Heart right ventricle (tissue), 16 donors: ENCODE measurements around the gene GRK5. TPM values are rescaled to one million over a fixed set of nuclear protein-coding genes. Genes with fewer than 3 reads are reported as not detected.

Experiments used
- ATAC-seq, 8 donors: fragments of 200-7000 bp; cut with Tn5 transposase; one replicate each; pipeline ENCODE4 v1.9.1; 2020; ENCODE audit warnings: mild to moderate bottlenecking in 8 of 8, moderate library complexity in 8 of 8, moderate number of reproducible peaks in 1 of 8
- DNase-seq, 2 donors: peaks; one replicate each; pipeline ENCODE4 v3.0.0-alpha.2; 2020
- H3K27ac ChIP-seq, 10 donors: fragments of 200-600 bp; sonication (generic) in 2 of 10; one replicate each; pipeline versions ENCODE4 v1.5.0 to v1.8.0; 2020 to 2022; ENCODE audit warnings: mild to moderate bottlenecking in 3 of 10
- H3K27me3 ChIP-seq, 7 donors: fragments of 200-600 bp; one replicate each; pipeline ENCODE4 v1.8.0; 2021 to 2022; ENCODE audit warnings: mild to moderate bottlenecking in 2 of 7
- H3K36me3 ChIP-seq, 9 donors: fragments of 200-600 bp; sonication (generic) in 1 of 9; one replicate each; pipeline versions ENCODE4 v1.5.0 to v1.8.0; 2020 to 2022; ENCODE audit warnings: mild to moderate bottlenecking in 2 of 9
- H3K4me1 ChIP-seq, 9 donors: fragments of 200-600 bp; sonication (generic) in 1 of 9; one replicate each; pipeline versions ENCODE4 v1.5.0 to v1.8.0; 2020 to 2022; ENCODE audit warnings: mild to moderate bottlenecking in 4 of 9
- H3K4me3 ChIP-seq, 10 donors: fragments of 200-600 bp; sonication (generic) in 2 of 10; one replicate each; pipeline versions ENCODE4 v1.5.0 to v1.8.0; 2020 to 2022; ENCODE audit warnings: mild to moderate bottlenecking in 7 of 10, moderate library complexity in 2 of 10
- H3K9me3 ChIP-seq, 11 donors: fragments of 200-600 bp in 10 of 11; sonication (generic) in 2 of 11; one replicate each; pipeline versions ENCODE4 v1.5.0 to v1.8.0; 2013 to 2022; ENCODE audit warnings: mild to moderate bottlenecking in 2 of 11, control low read depth in 1 of 11, moderate library complexity in 1 of 11
- CTCF ChIP-seq, 9 donors: fragments of 200-600 bp; sonication (generic) in 2 of 9; IDR thresholded peaks; one replicate each; pipeline versions ENCODE4 v1.5.0 to v1.8.0; 2021 to 2022; ENCODE audit warnings: antibody characterized with exemption in 9 of 9, mild to moderate bottlenecking in 5 of 9, moderate library complexity in 1 of 9
- WGBS, 2 donors: extraction: QIAGEN DNeasy Blood & Tissue Kit; methylation state at CpG; one replicate each; pipeline ENCODE4 v1.1.7; 2013; ENCODE audit warnings: inconsistent platforms in 1 of 2; 5-methylcytosine and 5-hydroxymethylcytosine counted together
- intact Hi-C, 10 donors: fragments of 100-400 bp; cut with DNase I; formaldehyde crosslinking; loops; one replicate each; pipeline versions ENCODE4 v1.11.1 to v1.14.2; 2022
- polyA plus RNA-seq, 2 donors: library from polyadenylated mRNA; stranded (reverse); fragments of 200-250 nt; gene quantifications; one replicate each; pipeline ENCODE4 v1.2.3, GENCODE V29; 2013
- total RNA-seq, 10 donors: library from RNA; stranded (reverse); fragmentation: NEBNext Ultra II Directional in 3 of 10; extraction: Animal tissue kit (Norgen Biotek cat#: 25700) in 3 of 10; gene quantifications; one replicate each; pipeline versions ENCODE4 v1.2.1 to v1.2.4, GENCODE V29; 2021 to 2023
- donor health status: Arrhythmogenic right ventricular cardiomyopathy.
- donor health status: ischemic (EF 13 %, LVEDD 7.1; RV severe dilation, severe dysfunction).
- donor health status: healthy with polysubstance abuse.
- donor health status: DM: no; HTN: yes; CAD: no.
- donor health status: DM: no; HTN: no; CAD: no.
- donor health status: ischemic (EF 25% LVEDD 6.9; RV normal size, moderate dysfunction).
- donor health status: ischemic (EF 25% LVEDD 5.7; RV mildly dilated, moderate dysfunction).
- donor health status: healthy.
- donor health status: DM: yes; HTN: yes; CAD: no.
- donor health status: Ischemic cardiomyopathy.
- donor health status: ischemic (EF 35%, LVEDD 5.7; RV mildly dilated, moderate dysfunction).
- donor health status: nonischemic (EF 11% LVEDD 7.7; RV severe dilation, severe dysfunction).
- donor health status: DM: yes; HTN: yes; CAD: no.
- donor health status: PGD.
- donor health status: ischemic (EF 29% LVEDD 5.4; RV normal size, mild dysfunction).
- donor health status: nonischemic (EF 23%, LVEDD 6.1; RV moderate dilation, normal function).

The GRK5 gene
- total and polyA plus RNA-seq, 12 donors, result 11.8 to 80.5 (median 26.6) TPM

- H3K27me3 ChIP-seq, result no peaks in the 10 kb centered on the region
- H3K9me3 ChIP-seq, result no peaks in the 10 kb centered on the region
- H3K4me3 ChIP-seq, result no peak overlapping the region
- no peak for TF ChIP-seq CTCF (IDR thresholded peaks at IDR 0.05)
- H3K36me3 ChIP-seq, result peaks cover 0 to 96% (median 16%) of the 10 kb centered on the region in 9 donors
- intact Hi-C loops, result no loop called here
- DNase-seq, result no peak
- peak overlapping the region in 1 of 10 donors; percentile 31 for H3K27ac ChIP-seq
- H3K4me1 ChIP-seq, result peaks cover 0 to 16% (median 0%) of the 10 kb centered on the region in 9 donors
- ATAC-seq, result no peak
- 77 to 83% methylated on average over 16 of the region's 16 CpGs for WGBS, 2 donors
Observed at GRCh38 chr10:119450606-119451299, 243.4 kb downstream of the GRK5 start.

GRCh38 chr10:119451300-119451896, 244.0 kb downstream of the GRK5 start:
- WGBS, 2 donors, result 91 to 95% methylated on average over 16 of the region's 16 CpGs
- peaks cover 0 to 13% (median 0%) of the 10 kb centered on the region in 9 donors for H3K4me1 ChIP-seq
- intact Hi-C loops, result no loop called here
- H3K27ac ChIP-seq, result no peak overlapping the region
- ATAC-seq (no peak), DNase-seq (no peak)
- no peaks in the 10 kb centered on the region for H3K9me3 ChIP-seq
- peaks cover 0 to 97% (median 16%) of the 10 kb centered on the region in 9 donors for H3K36me3 ChIP-seq
- no peak overlapping the region for H3K4me3 ChIP-seq
- TF ChIP-seq CTCF (IDR thresholded peaks at IDR 0.05), result no peak
- no peaks in the 10 kb centered on the region for H3K27me3 ChIP-seq

- intact Hi-C loops, result no loop called here
- Histone ChIP-seq H3K4me1 (peaks cover 0 to 13% (median 0%) of the 10 kb centered on the region in 9 donors), H3K27ac (no peak overlapping the region), H3K4me3 (no peak overlapping the region), H3K27me3 (no peaks in the 10 kb centered on the region), H3K36me3 (peaks cover 0 to 97% (median 16%) of the 10 kb centered on the region in 9 donors), H3K9me3 (no peaks in the 10 kb centered on the region)
- DNase-seq, result no peak
- 93 to 95% methylated on average over 14 of the region's 14 CpGs for WGBS, 2 donors
- no peak for TF ChIP-seq CTCF (IDR thresholded peaks at IDR 0.05)
- ATAC-seq, result peak in 1 of 8 donors; percentile 11
Observed at GRCh38 chr10:119452396-119452795, 245.0 kb downstream of the GRK5 start.

- Histone ChIP-seq H3K4me3 (no peak overlapping the region), H3K27me3 (no peaks in the 10 kb centered on the region), H3K4me1 (peaks cover 0 to 13% (median 0%) of the 10 kb centered on the region in 9 donors), H3K27ac (no peak overlapping the region), H3K36me3 (peaks cover 0 to 93% (median 15%) of the 10 kb centered on the region in 9 donors), H3K9me3 (no peaks in the 10 kb centered on the region)
- DNase-seq, result no peak
- TF ChIP-seq CTCF (IDR thresholded peaks at IDR 0.05), result no peak
- intact Hi-C loops, result no loop called here
- 88 to 89% methylated on average over 11 of the region's 11 CpGs for WGBS, 2 donors
- ATAC-seq, result no peak
Observed at GRCh38 chr10:119453313-119453712, 245.9 kb downstream of the GRK5 start.
